ENCODE measurements around the gene TTC39B.

Gene TTC39B

GRCh38 chr9:15146268-15146700 lies 160.7 kb downstream of the TTC39B start:
- no peak for TF ChIP-seq YY1 (IDR thresholded peaks at IDR 0.05; ENCODE audit: low read depth)
- TF ChIP-seq MAX (IDR thresholded peaks at IDR 0.05) = no peak
- no peak for TF ChIP-seq CREB1 (IDR thresholded peaks at IDR 0.05; ENCODE audit: low read depth)
- TF ChIP-seq EP300 (IDR thresholded peaks at IDR 0.05; ENCODE audit: borderline replicate concordance) = no peak
- no peak for TF ChIP-seq EGR1 (IDR thresholded peaks at IDR 0.05)
- TF ChIP-seq USF1 (IDR thresholded peaks at IDR 0.05) = no peak
- no peak for TF ChIP-seq TCF12 (IDR thresholded peaks at IDR 0.05; ENCODE audit: low read depth)
- no peak for TF ChIP-seq RAD21 (IDR thresholded peaks at IDR 0.05; ENCODE audit: low read depth)
- TF ChIP-seq CEBPB (IDR thresholded peaks at IDR 0.05) = no peak
- no peak for TF ChIP-seq FOXM1 (IDR thresholded peaks at IDR 0.05; ENCODE audit: borderline replicate concordance, low read depth)

- TF ChIP-seq FOXM1 (IDR thresholded peaks at IDR 0.05; ENCODE audit: borderline replicate concordance, low read depth) = no peak
- no peak for TF ChIP-seq TAF1 (IDR thresholded peaks at IDR 0.05; ENCODE audit: low read depth)
- TF ChIP-seq EP300 (IDR thresholded peaks at IDR 0.05; ENCODE audit: borderline replicate concordance) = no peak
- TF ChIP-seq ZBTB7A (IDR thresholded peaks at IDR 0.05; ENCODE audit: low read depth) = no peak
- no peak for TF ChIP-seq TEAD4 (IDR thresholded peaks at IDR 0.05)
- TF ChIP-seq NFIC (IDR thresholded peaks at IDR 0.05) = peak; percentile 87
- peak; percentile 26; the same call in 1 of the 2 replicates for TF ChIP-seq TCF12 (IDR thresholded peaks at IDR 0.05; ENCODE audit: low read depth)
These were observed 162.4 kb downstream of the TTC39B start for GRCh38 chr9:15144622-15145061.

- TF ChIP-seq RAD21 (IDR thresholded peaks at IDR 0.05; ENCODE audit: low read depth) (peak; percentile 70), YY1 (IDR thresholded peaks at IDR 0.05; ENCODE audit: low read depth) (no peak), NFIC (IDR thresholded peaks at IDR 0.05) (no peak), TEAD4 (IDR thresholded peaks at IDR 0.05) (peak; percentile 29; the same call in 1 of the 2 replicates)
These were observed 164.0 kb downstream of the TTC39B start for GRCh38 chr9:15142878-15143534.

GRCh38 chr9:15140051-15140450 lies 167.0 kb downstream of the TTC39B start:
- TF ChIP-seq FOXM1 (IDR thresholded peaks at IDR 0.05; ENCODE audit: borderline replicate concordance, low read depth) (no peak), YY1 (IDR thresholded peaks at IDR 0.05; ENCODE audit: low read depth) (no peak), RAD21 (IDR thresholded peaks at IDR 0.05; ENCODE audit: low read depth) (no peak), REST (IDR thresholded peaks at IDR 0.05; ENCODE audit: low read depth) (no peak), USF1 (IDR thresholded peaks at IDR 0.05) (no peak), TEAD4 (IDR thresholded peaks at IDR 0.05) (no peak), ZBTB7A (IDR thresholded peaks at IDR 0.05; ENCODE audit: low read depth) (no peak), EGR1 (IDR thresholded peaks at IDR 0.05) (no peak), MAX (IDR thresholded peaks at IDR 0.05) (no peak), TCF12 (IDR thresholded peaks at IDR 0.05; ENCODE audit: low read depth) (no peak), CREB1 (IDR thresholded peaks at IDR 0.05; ENCODE audit: low read depth) (no peak), TAF1 (IDR thresholded peaks at IDR 0.05; ENCODE audit: low read depth) (no peak), CEBPB (IDR thresholded peaks at IDR 0.05) (no peak), EP300 (IDR thresholded peaks at IDR 0.05; ENCODE audit: borderline replicate concordance) (no peak), NFIC (IDR thresholded peaks at IDR 0.05) (no peak)

- TF ChIP-seq EGR1 (IDR thresholded peaks at IDR 0.05) = no peak
- no peak for TF ChIP-seq USF1 (IDR thresholded peaks at IDR 0.05)
- TF ChIP-seq TCF12 (IDR thresholded peaks at IDR 0.05; ENCODE audit: low read depth) = no peak
- TF ChIP-seq RAD21 (IDR thresholded peaks at IDR 0.05; ENCODE audit: low read depth) = no peak
- no peak for TF ChIP-seq CREB1 (IDR thresholded peaks at IDR 0.05; ENCODE audit: low read depth)
- no peak for TF ChIP-seq TAF1 (IDR thresholded peaks at IDR 0.05; ENCODE audit: low read depth)
- no peak for TF ChIP-seq EP300 (IDR thresholded peaks at IDR 0.05; ENCODE audit: borderline replicate concordance)
- TF ChIP-seq CEBPB (IDR thresholded peaks at IDR 0.05) = no peak
- no peak for TF ChIP-seq YY1 (IDR thresholded peaks at IDR 0.05; ENCODE audit: low read depth)
- no peak for TF ChIP-seq TEAD4 (IDR thresholded peaks at IDR 0.05)
- TF ChIP-seq FOXM1 (IDR thresholded peaks at IDR 0.05; ENCODE audit: borderline replicate concordance, low read depth) = no peak
- TF ChIP-seq REST (IDR thresholded peaks at IDR 0.05; ENCODE audit: low read depth) = no peak
- TF ChIP-seq ZBTB7A (IDR thresholded peaks at IDR 0.05; ENCODE audit: low read depth) = no peak
- no peak for TF ChIP-seq NFIC (IDR thresholded peaks at IDR 0.05)
These were observed 167.5 kb downstream of the TTC39B start for GRCh38 chr9:15139469-15139868.

All from Ishikawa (cell line).